ENCODE data around the gene KCNQ1. TPM values are rescaled to one million over a fixed set of nuclear protein-coding genes. Genes with fewer than 3 reads are reported as not detected.
A peak's percentile ranks its signal among the peaks of the same experiment; 100 is the strongest.

KCNQ1 gene
- total and polyA plus RNA-seq, 9 donors, result 1.4 to 17.2 (median 3.8) TPM

DNA sequence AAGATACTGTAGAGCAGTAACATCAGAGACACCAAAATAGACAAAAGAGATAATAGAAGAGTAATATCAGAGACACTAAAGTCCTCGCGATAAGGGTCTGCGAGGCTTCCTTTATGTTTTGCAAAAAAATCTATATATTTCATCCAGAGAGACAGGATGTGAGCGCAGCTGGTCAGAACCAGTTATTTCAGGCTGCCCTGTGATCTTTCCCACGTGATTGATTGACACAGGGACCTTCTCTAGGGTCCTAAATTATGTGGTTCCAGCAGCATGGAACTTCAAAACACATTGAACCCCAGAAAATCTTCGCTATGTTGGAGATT is 118.0 kb downstream of the KCNQ1 start:
- H3K9me3 ChIP-seq, result no peaks in the 10 kb centered on the region
- TF ChIP-seq EP300 (IDR thresholded peaks at IDR 0.05), result no peak
- TF ChIP-seq, protein P1, sequence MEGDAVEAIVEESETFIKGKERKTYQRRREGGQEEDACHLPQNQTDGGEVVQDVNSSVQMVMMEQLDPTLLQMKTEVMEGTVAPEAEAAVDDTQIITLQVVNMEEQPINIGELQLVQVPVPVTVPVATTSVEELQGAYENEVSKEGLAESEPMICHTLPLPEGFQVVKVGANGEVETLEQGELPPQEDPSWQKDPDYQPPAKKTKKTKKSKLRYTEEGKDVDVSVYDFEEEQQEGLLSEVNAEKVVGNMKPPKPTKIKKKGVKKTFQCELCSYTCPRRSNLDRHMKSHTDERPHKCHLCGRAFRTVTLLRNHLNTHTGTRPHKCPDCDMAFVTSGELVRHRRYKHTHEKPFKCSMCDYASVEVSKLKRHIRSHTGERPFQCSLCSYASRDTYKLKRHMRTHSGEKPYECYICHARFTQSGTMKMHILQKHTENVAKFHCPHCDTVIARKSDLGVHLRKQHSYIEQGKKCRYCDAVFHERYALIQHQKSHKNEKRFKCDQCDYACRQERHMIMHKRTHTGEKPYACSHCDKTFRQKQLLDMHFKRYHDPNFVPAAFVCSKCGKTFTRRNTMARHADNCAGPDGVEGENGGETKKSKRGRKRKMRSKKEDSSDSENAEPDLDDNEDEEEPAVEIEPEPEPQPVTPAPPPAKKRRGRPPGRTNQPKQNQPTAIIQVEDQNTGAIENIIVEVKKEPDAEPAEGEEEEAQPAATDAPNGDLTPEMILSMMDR (IDR thresholded peaks at IDR 0.05), result no peak
- no peaks in the 10 kb centered on the region for H3K36me3 ChIP-seq
- no peaks in the 10 kb centered on the region for H3K27me3 ChIP-seq
- WGBS, 3 donors, result 69 to 75% (median 72%) methylated on average over 6 of the region's 6 CpGs
- DNase-seq, result no peak
- H3K4me3 ChIP-seq, result no peak overlapping the region
- intact Hi-C loops (cut with DNase I), result no loop called here
- H3K27ac ChIP-seq, result no peak overlapping the region
- H3K4me1 ChIP-seq (ENCODE audit: insufficient read depth), result no peaks in the 10 kb centered on the region

DNA sequence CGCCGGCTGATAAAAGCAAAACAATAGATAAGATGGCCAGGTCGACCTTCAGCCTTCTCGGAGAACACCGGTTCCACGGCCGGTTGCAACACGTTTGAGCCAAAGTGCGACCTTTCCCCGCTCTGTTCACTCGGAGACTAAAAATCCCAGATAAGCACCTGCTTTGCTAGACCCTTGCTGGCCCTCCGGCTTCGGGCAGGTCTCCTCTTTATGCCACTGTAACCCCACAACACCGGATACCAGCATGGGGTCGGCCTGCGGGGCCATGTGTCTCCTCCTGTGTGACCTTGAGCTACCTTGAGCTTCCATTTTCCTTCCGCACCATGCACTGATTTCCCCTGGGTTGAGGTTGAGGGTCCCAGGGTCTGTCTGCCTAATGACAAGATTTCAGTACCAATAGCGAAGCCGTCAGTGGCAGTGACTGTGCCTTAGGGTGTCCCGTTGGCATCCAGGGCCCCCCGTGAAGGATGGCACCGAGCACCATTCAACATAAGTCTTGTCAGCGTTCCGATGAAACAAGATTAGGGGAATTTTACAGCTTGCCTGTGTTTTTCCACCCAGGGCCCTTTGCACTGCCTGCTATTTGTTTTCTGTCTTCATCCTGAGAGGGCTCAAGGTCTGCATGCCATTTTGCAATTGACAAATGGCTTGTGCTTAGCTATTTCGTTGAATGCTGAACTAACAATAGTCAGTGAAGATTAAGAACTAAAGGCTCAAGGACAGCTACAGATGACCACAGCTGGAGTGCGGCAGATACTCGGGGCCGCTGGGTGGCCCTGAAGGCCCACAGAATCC is 118.6 kb downstream of the KCNQ1 start:
- Histone ChIP-seq H3K4me3 (no peak overlapping the region), H3K9me3 (no peaks in the 10 kb centered on the region), H3K36me3 (no peaks in the 10 kb centered on the region), H3K4me1 (ENCODE audit: insufficient read depth) (no peaks in the 10 kb centered on the region), H3K27me3 (no peaks in the 10 kb centered on the region), H3K27ac (no peak overlapping the region)
- intact Hi-C loops (cut with DNase I), result no loop called here
- peak in 3 of 5 donors; percentile 8 to 23 (median 9) for DNase-seq
- WGBS, 3 donors, result 84 to 88% (median 88%) methylated on average over 28 of the region's 28 CpGs
- TF ChIP-seq POLR2A (IDR thresholded peaks at IDR 0.05) (no peak), EP300 (IDR thresholded peaks at IDR 0.05) (no peak)
- TF ChIP-seq, protein P1 (IDR thresholded peaks at IDR 0.05), result no peak

DNA sequence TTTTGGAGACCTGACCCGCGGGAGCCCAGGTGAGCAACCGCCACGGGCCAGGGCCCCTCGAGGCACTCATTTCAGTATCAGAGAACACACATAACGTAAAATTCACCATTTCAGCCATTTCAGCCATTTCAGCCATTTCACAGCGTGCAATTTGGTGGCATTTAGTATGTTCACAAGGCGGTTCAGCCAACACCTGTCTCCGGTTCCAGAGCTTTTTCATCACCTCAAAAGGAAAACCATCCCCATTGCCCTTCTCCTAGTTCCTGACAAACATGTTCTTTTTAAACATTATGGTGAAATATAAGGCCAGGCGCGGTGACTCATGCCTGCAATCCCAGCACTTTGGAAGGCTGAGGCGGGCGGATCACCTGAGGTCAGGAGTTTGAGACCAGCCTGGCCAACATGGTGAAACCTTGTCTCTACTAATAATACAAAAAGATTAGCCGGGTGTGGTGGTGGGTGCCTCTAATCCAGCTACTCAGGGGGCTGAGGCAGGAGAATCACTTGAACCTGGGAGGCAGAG is 119.3 kb downstream of the KCNQ1 start:
- DNase-seq, result peak in 3 of 5 donors; percentile 6 to 22 (median 11)
- intact Hi-C loops (cut with DNase I), result no loop called here
- TF ChIP-seq, protein P1 (IDR thresholded peaks at IDR 0.05), result no peak
- TF ChIP-seq EP300 (IDR thresholded peaks at IDR 0.05) (no peak), POLR2A (IDR thresholded peaks at IDR 0.05) (no peak)
- Histone ChIP-seq H3K27me3 (no peaks in the 10 kb centered on the region), H3K36me3 (no peaks in the 10 kb centered on the region), H3K27ac (no peak overlapping the region), H3K4me1 (ENCODE audit: insufficient read depth) (no peaks in the 10 kb centered on the region), H3K9me3 (no peaks in the 10 kb centered on the region), H3K4me3 (no peak overlapping the region)
- 92 to 94% (median 93%) methylated on average over 14 of the region's 14 CpGs for WGBS, 3 donors

DNA sequence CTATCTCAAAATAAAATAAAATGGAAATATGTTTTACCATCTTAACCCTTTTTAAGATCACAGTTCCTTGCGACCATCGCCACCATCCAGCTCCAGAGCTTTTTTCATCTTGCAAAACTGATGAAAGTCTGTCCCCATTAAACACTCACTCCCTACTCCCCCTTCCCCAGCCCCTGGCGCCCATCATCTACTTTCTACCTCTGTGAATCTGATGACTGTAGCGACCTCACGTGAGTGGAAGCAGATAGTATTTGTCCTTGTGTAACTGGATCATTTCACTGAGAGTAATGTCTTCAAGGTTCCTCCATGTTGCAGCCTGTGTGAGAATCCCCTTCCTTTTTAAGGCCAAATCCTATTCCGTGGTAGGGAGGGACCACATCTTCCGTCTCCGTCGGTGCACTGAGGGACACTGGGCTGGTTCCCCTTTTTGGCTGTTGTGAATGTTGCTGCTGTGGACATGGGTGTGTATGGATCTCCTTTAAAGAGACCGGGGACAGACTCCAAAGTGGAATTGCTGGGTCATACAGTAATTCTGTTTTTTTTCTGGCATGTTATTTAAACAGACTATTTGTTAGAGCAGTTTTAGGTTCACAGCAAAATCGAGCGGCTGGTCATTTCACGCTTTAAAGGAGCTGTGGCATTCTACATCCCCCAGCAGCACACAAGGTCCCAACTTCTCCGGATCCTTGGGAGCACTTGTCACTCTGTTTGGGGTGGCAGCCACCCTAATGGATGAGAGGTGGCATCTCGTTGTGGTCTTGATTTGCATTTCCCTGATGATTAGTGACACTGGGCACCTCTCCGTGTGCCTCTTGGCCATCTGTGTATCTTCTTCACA is 120.0 kb downstream of the KCNQ1 start:
- intact Hi-C loops (cut with DNase I), result no loop called here
- Histone ChIP-seq H3K4me1 (ENCODE audit: insufficient read depth) (no peaks in the 10 kb centered on the region), H3K27me3 (no peaks in the 10 kb centered on the region), H3K4me3 (no peak overlapping the region), H3K27ac (no peak overlapping the region), H3K36me3 (no peaks in the 10 kb centered on the region), H3K9me3 (no peaks in the 10 kb centered on the region)
- DNase-seq, result no peak
- 82 to 89% (median 87%) methylated on average over 16 of the region's 16 CpGs for WGBS, 3 donors
- TF ChIP-seq POLR2A (IDR thresholded peaks at IDR 0.05), result no peak
- TF ChIP-seq EP300 (IDR thresholded peaks at IDR 0.05), result no peak
- TF ChIP-seq, protein P1 (IDR thresholded peaks at IDR 0.05), result no peak
